WTC11 (cell line): Measurements from ENCODE around the gene DPEP2NB. TPM values are rescaled to one million over a fixed set of nuclear protein-coding genes. Genes with fewer than 3 reads are reported as not detected.
"Not testable (repeated sequence)": the region's sequence is repeated elsewhere in the genome, so short reads cannot be mapped to it uniquely, and the experiment has no call there.

ENCODE experiments used
- ATAC-seq: fragments of 200-7000 bp; cut with Tn5 transposase; 2 replicates; pipeline ENCODE4 v1.10.0; 2021; ENCODE audit warnings: mild to moderate bottlenecking, moderate library complexity
- CTCF ChIA-PET: fragments of 300-600 bp; sonication (Branson Sonifier 250); formaldehyde crosslinking; loops from one replicate; lab custom pipeline; 2021; ENCODE audit warnings: antibody characterized with exemption; lab: Charles Lee
- POLR2A ChIA-PET: fragments of 350-600 bp; sonication (Branson Sonifier 250); formaldehyde crosslinking; loops from one replicate; lab custom pipeline; 2021; ENCODE audit warnings: antibody characterized with exemption; lab: Charles Lee
- DNase-seq: peaks from one replicate; pipeline ENCODE4 v3.0.0; 2021; ENCODE audit warnings: low spot score
- H3K27ac Mint-ChIP-seq: 2 replicates; pipeline ENCODE4 v1.8.0; 2021; ENCODE audit warnings: mixed read lengths
- H3K27me3 Mint-ChIP-seq: 2 replicates; pipeline ENCODE4 v1.8.0; 2021; ENCODE audit warnings: low read depth, mild to moderate bottlenecking, moderate library complexity, mixed read lengths
- H3K36me3 Mint-ChIP-seq: 2 replicates; pipeline ENCODE4 v1.8.0; 2021; ENCODE audit warnings: mixed read lengths
- H3K4me1 Mint-ChIP-seq: 2 replicates; pipeline ENCODE4 v1.8.0; 2022; ENCODE audit warnings: mixed read lengths
- H3K4me3 Mint-ChIP-seq: 2 replicates; pipeline ENCODE4 v1.8.0; 2021; ENCODE audit warnings: mild to moderate bottlenecking, moderate library complexity, mixed read lengths
- H3K9me3 Mint-ChIP-seq: 2 replicates; pipeline ENCODE4 v1.8.0; 2021; ENCODE audit warnings: mixed read lengths
- CREB1 ChIP-seq: sonication (generic); formaldehyde crosslinking; IDR thresholded peaks from 2 replicates; pipeline ENCODE4 v1.8.0; 2023; ENCODE audit warnings: mild to moderate bottlenecking, missing genetic modification reagents
- EMX1 ChIP-seq: fragments of 250-450 bp; sonication (Bioruptor Pico); IDR thresholded peaks from 2 replicates; pipeline ENCODE4 v1.8.0; 2021; ENCODE audit warnings: mild to moderate bottlenecking
- FOXJ3 ChIP-seq: sonication (generic); formaldehyde crosslinking; IDR thresholded peaks from 2 replicates; pipeline ENCODE4 v1.9.0; 2021; ENCODE audit warnings: missing genetic modification reagents, mild to moderate bottlenecking, borderline replicate concordance
- FOXP1 ChIP-seq: sonication (generic); formaldehyde crosslinking; IDR thresholded peaks from 2 replicates; pipeline ENCODE4 v1.8.0; 2022; ENCODE audit warnings: missing genetic modification reagents, mild to moderate bottlenecking, moderate library complexity, borderline replicate concordance
- GABPB1 ChIP-seq: sonication (generic); formaldehyde crosslinking; IDR thresholded peaks from 2 replicates; pipeline ENCODE4 v1.8.1; 2023; ENCODE audit warnings: mild to moderate bottlenecking, missing genetic modification reagents
- GTF2I ChIP-seq: fragments of 250-450 bp; sonication (Bioruptor Pico); conservative IDR thresholded peaks from 2 replicates; pipeline ENCODE4 v1.4.0; 2021; ENCODE audit warnings: mild to moderate bottlenecking
- JAZF1 ChIP-seq: fragments of 250-450 bp; sonication (Bioruptor Pico); IDR thresholded peaks from 2 replicates; pipeline ENCODE4 v1.9.0; 2021; ENCODE audit warnings: moderate library complexity, mild to moderate bottlenecking, inconsistent platforms
- MXD4 ChIP-seq: fragments of 250-450 bp; sonication (Bioruptor Pico); IDR thresholded peaks from 2 replicates; pipeline ENCODE4 v1.8.0; 2021; ENCODE audit warnings: mild to moderate bottlenecking, moderate library complexity, borderline replicate concordance
- MYBL2 ChIP-seq: sonication (generic); formaldehyde crosslinking; IDR thresholded peaks from 2 replicates; pipeline ENCODE4 v1.8.1; 2023; ENCODE audit warnings: mild to moderate bottlenecking, moderate library complexity, missing genetic modification reagents
- NFATC4 ChIP-seq: fragments of 250-450 bp; sonication (Bioruptor Pico); IDR thresholded peaks from 2 replicates; pipeline ENCODE4 v1.9.0; 2021; ENCODE audit warnings: mild to moderate bottlenecking
- RELA ChIP-seq: sonication (generic); formaldehyde crosslinking; IDR thresholded peaks from 2 replicates; pipeline ENCODE4 v1.8.1; 2022; ENCODE audit warnings: missing genetic modification reagents, mild to moderate bottlenecking, borderline replicate concordance
- RORB ChIP-seq: fragments of 250-450 bp; sonication (Bioruptor Pico); IDR thresholded peaks from 2 replicates; pipeline ENCODE4 v1.9.0; 2021; ENCODE audit warnings: mild to moderate bottlenecking
- SMAD3 ChIP-seq: sonication (generic); formaldehyde crosslinking; IDR thresholded peaks from 2 replicates; pipeline ENCODE4 v1.8.0; 2022; ENCODE audit warnings: missing genetic modification reagents, mild to moderate bottlenecking, borderline replicate concordance
- SP1 ChIP-seq: sonication (generic); formaldehyde crosslinking; conservative IDR thresholded peaks from 2 replicates; pipeline ENCODE4 v1.8.1; 2022; ENCODE audit warnings: missing genetic modification reagents
- TEAD1 ChIP-seq: sonication (generic); formaldehyde crosslinking; IDR thresholded peaks from 2 replicates; pipeline ENCODE4 v1.8.0; 2022; ENCODE audit warnings: mild to moderate bottlenecking, missing genetic modification reagents
- TEAD4 ChIP-seq: sonication (generic); formaldehyde crosslinking; IDR thresholded peaks from 2 replicates; pipeline ENCODE4 v1.8.0; 2022; ENCODE audit warnings: mild to moderate bottlenecking, missing genetic modification reagents
- ZNF317 ChIP-seq: sonication (generic); formaldehyde crosslinking; IDR thresholded peaks from 2 replicates; pipeline ENCODE4 v1.8.1; 2023; ENCODE audit warnings: low read depth, mild to moderate bottlenecking, moderate library complexity, missing genetic modification reagents, borderline replicate concordance
- ZNF396 ChIP-seq: fragments of 250-450 bp; sonication (Bioruptor Pico); IDR thresholded peaks from 2 replicates; pipeline ENCODE4 v1.8.0; 2021; ENCODE audit warnings: mild to moderate bottlenecking, moderate library complexity, borderline replicate concordance
- ZNF423 ChIP-seq: fragments of 250-450 bp; sonication (Bioruptor Pico); IDR thresholded peaks from 2 replicates; pipeline ENCODE4 v2.1.2; 2022; ENCODE audit warnings: mild to moderate bottlenecking, moderate library complexity
- ZNF671 ChIP-seq: fragments of 250-450 bp; sonication (Bioruptor Pico); IDR thresholded peaks from 2 replicates; pipeline ENCODE4 v1.8.0; 2021; ENCODE audit warnings: mild to moderate bottlenecking
- total RNA-seq: library from RNA; stranded (reverse); gene quantifications from 3 replicates; pipeline ENCODE4 v1.2.3, GENCODE V29; 2021
- TF ChIP-seq, protein P1 (sequence below): sonication (generic); formaldehyde crosslinking; IDR thresholded peaks from 2 replicates; pipeline ENCODE4 v1.8.1; 2022; ENCODE audit warnings: mild to moderate bottlenecking, moderate library complexity, missing genetic modification reagents
- TF ChIP-seq, protein P2 (sequence below): sonication (generic); formaldehyde crosslinking; IDR thresholded peaks from 2 replicates; pipeline ENCODE4 v1.8.1; 2023; ENCODE audit warnings: mild to moderate bottlenecking, moderate library complexity, missing genetic modification reagents
- TF ChIP-seq, protein P3 (sequence below): sonication (generic); formaldehyde crosslinking; IDR thresholded peaks from 2 replicates; pipeline ENCODE4 v1.8.1; 2023; ENCODE audit warnings: mild to moderate bottlenecking, missing genetic modification reagents

Gene DPEP2NB
- total RNA-seq, 1 experiment from 2014 or later, result not detected

DNA sequence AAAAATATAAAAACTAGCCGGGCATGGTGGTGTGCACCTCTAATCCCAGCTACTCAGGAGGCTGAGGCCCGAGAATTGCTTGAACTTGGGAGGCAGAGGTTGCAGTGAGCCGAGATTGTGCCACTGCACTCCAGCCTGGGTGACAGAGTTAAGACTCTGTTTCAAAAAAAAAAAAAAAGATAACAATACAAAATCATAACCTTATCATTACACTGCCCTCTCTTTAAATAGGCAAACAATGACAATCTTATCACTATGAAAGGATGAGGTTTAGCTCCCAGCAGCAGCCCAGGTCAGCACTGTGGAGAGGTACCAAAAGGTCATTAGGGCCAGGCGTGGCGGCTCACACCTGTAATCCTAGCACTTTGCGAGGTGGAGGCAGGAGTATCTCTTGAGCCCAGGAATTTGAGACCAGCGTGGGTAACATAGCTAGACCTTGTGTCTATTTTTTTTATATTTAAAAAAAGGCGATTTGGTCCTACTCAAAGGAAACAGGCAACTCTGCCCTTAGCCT, 3.5 kb upstream of the DPEP2NB start:
- H3K27ac Mint-ChIP-seq, result no peak overlapping the region
- no peaks in the 10 kb centered on the region; the same call in 1 of the 2 replicates for H3K27me3 Mint-ChIP-seq
- no peaks in the 10 kb centered on the region for H3K9me3 Mint-ChIP-seq
- ChIA-PET POLR2A (no interaction called here), CTCF (interaction anchor here (2.5 kb wide), 1 partner anchor 22 kb away, joined by 6 read pairs; no protein-coding TSS in a partner anchor)
- H3K36me3 Mint-ChIP-seq, result peaks cover 6% of the 10 kb centered on the region; the same call in 1 of the 2 replicates
- H3K4me3 Mint-ChIP-seq, result no peak overlapping the region
- no peak for TF ChIP-seq RELA (CRISPR knock-in tag)
- H3K4me1 Mint-ChIP-seq, result peaks cover 13% of the 10 kb centered on the region
- ATAC-seq, result no peak
- no peak for DNase-seq

DNA sequence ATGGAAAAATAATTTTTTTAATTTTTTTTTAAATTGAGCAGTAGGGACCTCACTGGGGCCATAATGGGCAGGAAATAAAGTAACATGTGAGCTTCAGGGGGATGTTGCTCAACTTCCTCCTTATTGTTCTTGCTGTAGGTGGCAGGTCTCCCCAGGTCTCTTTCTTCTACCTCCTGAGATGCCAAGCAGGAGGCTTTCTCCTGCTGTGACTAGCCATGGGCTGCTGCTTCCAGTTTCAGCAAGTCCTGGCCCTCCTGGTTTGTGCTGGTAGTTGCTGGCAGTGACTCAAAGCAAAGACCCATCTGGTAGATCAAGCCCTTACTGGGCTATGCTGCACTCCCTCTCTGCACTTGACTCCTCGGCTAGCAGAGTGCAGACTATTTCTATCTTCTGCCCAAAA, 2.3 kb downstream of the DPEP2NB start:
- Mint-ChIP-seq H3K27ac (no peak overlapping the region), H3K36me3 (no peaks in the 10 kb centered on the region)
- CTCF ChIA-PET, result interaction anchor here (0.8 to 1.7 kb wide), 3 partner anchors 19 to 251 kb away, joined by 3 to 5 read pairs (median 3); partner anchors contain the start of gene SLC7A6
- POLR2A ChIA-PET, result no interaction called here
- TF ChIP-seq ZNF423 (CRISPR knock-in tag) (0 out of 2 replicates have a peak, but pooled peaks have one; percentile 17), TEAD4 (CRISPR knock-in tag) (no peak), ZNF671 (CRISPR knock-in tag) (no peak), SMAD3 (no peak), GTF2I (CRISPR knock-in tag) (no peak), FOXJ3 (no peak), EMX1 (no peak)
- TF ChIP-seq, protein P1, sequence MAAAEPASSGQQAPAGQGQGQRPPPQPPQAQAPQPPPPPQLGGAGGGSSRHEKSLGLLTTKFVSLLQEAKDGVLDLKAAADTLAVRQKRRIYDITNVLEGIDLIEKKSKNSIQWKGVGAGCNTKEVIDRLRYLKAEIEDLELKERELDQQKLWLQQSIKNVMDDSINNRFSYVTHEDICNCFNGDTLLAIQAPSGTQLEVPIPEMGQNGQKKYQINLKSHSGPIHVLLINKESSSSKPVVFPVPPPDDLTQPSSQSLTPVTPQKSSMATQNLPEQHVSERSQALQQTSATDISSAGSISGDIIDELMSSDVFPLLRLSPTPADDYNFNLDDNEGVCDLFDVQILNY (CRISPR knock-in tag), result no peak
- TF ChIP-seq, all 79 proteins: peak for 1
- Mint-ChIP-seq H3K27me3 (no peaks in the 10 kb centered on the region; the same call in 1 of the 2 replicates), H3K4me3 (no peak overlapping the region), H3K4me1 (peaks cover 6% of the 10 kb centered on the region), H3K9me3 (no peaks in the 10 kb centered on the region)
- no peak for DNase-seq
- ATAC-seq, result no peak

DNA sequence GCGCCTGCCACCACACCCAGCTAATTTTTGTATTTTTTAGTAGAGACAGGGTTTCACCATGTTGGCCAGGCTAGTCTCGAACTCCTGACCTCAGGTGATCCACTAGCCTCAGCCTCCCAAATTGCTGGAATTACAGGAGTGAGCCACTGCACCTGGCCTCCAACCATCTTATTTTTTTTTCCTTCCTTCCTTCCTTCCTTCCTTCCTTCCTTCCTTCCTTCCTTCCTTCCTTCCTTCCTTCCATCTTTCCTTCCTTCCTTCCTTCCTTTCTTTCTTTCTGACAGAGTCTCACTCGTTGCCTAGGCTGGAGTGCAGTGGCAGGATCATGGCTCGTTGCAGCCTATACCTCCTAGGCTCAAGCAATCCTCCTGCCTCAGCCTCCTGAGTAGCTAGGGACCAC, 5.8 kb downstream of the DPEP2NB start:
- H3K9me3 Mint-ChIP-seq, H3K27me3 Mint-ChIP-seq, H3K36me3 Mint-ChIP-seq, H3K4me3 Mint-ChIP-seq, DNase-seq, POLR2A ChIA-PET, H3K27ac Mint-ChIP-seq, ATAC-seq: not testable (repeated sequence)
- H3K4me1 Mint-ChIP-seq, result peaks cover 14% of the 10 kb centered on the region
- CTCF ChIA-PET, result interaction anchor here (0.6 kb wide), 1 partner anchor 193 kb away, joined by 3 read pairs; no protein-coding TSS in a partner anchor

DNA sequence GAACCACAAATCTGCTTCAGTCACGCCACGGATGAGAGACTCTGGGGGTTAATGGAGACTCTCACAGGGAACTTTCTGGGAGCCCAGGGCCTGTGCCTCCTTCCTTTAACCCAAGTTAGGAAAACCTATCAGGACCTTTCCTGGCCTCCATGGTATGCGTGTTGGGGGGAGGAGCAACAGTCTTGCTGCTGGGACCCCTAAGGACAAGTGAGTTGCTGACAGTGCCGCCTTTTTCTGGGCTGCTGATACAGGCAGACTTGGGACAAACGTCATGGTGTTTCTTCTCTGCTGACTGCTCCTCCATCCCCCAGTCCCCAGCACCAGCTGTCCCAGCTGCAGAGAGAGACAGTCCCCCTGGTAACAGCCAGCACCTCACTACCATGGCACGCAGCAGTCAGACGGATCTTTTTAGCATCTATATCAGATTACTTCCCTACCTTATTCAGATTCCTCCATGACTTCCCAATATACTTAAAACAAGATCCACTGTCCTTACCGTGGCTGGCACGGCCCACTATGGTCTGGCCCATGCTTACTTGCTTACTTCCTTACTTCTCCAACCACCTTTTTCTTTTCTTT, 6.5 kb downstream of the DPEP2NB start:
- POLR2A ChIA-PET, result no interaction called here
- 0 out of 2 replicates have a peak overlapping the region, but pooled peaks have one; percentile 23 for H3K27ac Mint-ChIP-seq
- peaks cover 14% of the 10 kb centered on the region for H3K4me1 Mint-ChIP-seq
- ATAC-seq, result peak; percentile 68
- no peak for DNase-seq
- CTCF ChIA-PET, result interaction anchor here (0.6 kb wide), 1 partner anchor 193 kb away, joined by 3 read pairs; no protein-coding TSS in a partner anchor
- H3K9me3 Mint-ChIP-seq, result no peaks in the 10 kb centered on the region
- no peaks in the 10 kb centered on the region for H3K36me3 Mint-ChIP-seq
- H3K27me3 Mint-ChIP-seq, result no peaks in the 10 kb centered on the region; the same call in 1 of the 2 replicates
- TF ChIP-seq SMAD3 (no peak), EMX1 (no peak), ZNF396 (CRISPR knock-in tag) (no peak), RORB (CRISPR knock-in tag) (no peak), SP1 (CRISPR knock-in tag) (no peak), NFATC4 (no peak)
- TF ChIP-seq, all 79 proteins: peak for 0
- no peak overlapping the region for H3K4me3 Mint-ChIP-seq

DNA sequence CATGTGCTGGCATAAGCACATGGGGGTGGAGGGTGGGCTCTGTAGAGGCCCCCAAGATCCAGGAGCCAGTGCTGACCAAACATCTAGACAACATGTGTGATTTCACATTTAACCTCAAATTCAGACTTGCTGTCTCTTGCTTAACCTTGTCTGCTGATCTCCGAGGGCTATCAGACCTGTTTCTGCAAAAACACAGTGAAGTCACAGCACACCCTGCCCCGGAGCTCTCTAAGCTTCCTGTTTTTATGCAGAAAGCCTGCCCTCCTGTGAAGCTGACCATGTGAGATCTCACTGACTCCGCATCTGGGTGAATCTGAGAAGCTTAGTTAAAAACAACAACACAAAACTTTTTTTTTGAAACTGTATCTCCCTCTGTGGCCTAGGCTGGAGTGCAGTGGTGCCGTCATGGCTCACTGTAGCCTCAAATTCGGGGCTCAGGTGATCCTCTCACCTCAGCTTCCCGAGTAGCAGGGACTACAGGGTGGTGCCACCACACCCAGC, 9.9 kb downstream of the DPEP2NB start:
- Mint-ChIP-seq H3K4me3 (no peak overlapping the region), H3K36me3 (no peaks in the 10 kb centered on the region), H3K4me1 (peaks cover 14% of the 10 kb centered on the region), H3K9me3 (no peaks in the 10 kb centered on the region), H3K27me3 (no peaks in the 10 kb centered on the region; the same call in 1 of the 2 replicates), H3K27ac (peak overlapping the region; percentile 48)
- ChIA-PET POLR2A (no interaction called here), CTCF (interaction anchor here (1.5 to 3.8 kb wide), 4 partner anchors 12 to 35 kb away, joined by 4 to 17 read pairs (median 7); partner anchors contain the start of gene DUS2)
- no peak for DNase-seq
- ATAC-seq, result peak; percentile 66
- no peak for TF ChIP-seq MXD4 (CRISPR knock-in tag)
- no peak for TF ChIP-seq RORB (CRISPR knock-in tag)
- no peak for TF ChIP-seq GABPB1 (CRISPR knock-in tag)
- TF ChIP-seq ZNF317 (CRISPR knock-in tag), result no peak
- no peak for TF ChIP-seq JAZF1 (CRISPR knock-in tag)
- no peak for TF ChIP-seq CREB1 (CRISPR knock-in tag)
- TF ChIP-seq SMAD3, result no peak
- no peak for TF ChIP-seq TEAD1 (CRISPR knock-in tag)
- TF ChIP-seq NFATC4, result no peak
- TF ChIP-seq MYBL2 (CRISPR knock-in tag), result no peak
- TF ChIP-seq FOXP1 (CRISPR knock-in tag), result no peak
- TF ChIP-seq, protein P2, sequence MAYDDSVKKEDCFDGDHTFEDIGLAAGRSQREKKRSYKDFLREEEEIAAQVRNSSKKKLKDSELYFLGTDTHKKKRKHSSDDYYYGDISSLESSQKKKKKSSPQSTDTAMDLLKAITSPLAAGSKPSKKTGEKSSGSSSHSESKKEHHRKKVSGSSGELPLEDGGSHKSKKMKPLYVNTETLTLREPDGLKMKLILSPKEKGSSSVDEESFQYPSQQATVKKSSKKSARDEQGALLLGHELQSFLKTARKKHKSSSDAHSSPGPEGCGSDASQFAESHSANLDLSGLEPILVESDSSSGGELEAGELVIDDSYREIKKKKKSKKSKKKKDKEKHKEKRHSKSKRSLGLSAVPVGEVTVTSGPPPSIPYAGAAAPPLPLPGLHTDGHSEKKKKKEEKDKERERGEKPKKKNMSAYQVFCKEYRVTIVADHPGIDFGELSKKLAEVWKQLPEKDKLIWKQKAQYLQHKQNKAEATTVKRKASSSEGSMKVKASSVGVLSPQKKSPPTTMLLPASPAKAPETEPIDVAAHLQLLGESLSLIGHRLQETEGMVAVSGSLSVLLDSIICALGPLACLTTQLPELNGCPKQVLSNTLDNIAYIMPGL, result no peak
- TF ChIP-seq, protein P3, sequence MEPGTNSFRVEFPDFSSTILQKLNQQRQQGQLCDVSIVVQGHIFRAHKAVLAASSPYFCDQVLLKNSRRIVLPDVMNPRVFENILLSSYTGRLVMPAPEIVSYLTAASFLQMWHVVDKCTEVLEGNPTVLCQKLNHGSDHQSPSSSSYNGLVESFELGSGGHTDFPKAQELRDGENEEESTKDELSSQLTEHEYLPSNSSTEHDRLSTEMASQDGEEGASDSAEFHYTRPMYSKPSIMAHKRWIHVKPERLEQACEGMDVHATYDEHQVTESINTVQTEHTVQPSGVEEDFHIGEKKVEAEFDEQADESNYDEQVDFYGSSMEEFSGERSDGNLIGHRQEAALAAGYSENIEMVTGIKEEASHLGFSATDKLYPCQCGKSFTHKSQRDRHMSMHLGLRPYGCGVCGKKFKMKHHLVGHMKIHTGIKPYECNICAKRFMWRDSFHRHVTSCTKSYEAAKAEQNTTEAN, result no peak
